Central memory CD8-positive, alpha-beta T cell (primary cell): Measurements from ENCODE around the gene AEBP1.

Source experiments
- ATAC-seq: fragments of 150-1000 bp; cut with Tn5 transposase; replicated peaks from 2 replicates; pipeline ENCODE4 v1.10.0; 2022; ENCODE audit warnings: mild to moderate bottlenecking, moderate FRiP score, moderate number of reproducible peaks; ENCODE audit not compliant: poor library complexity, severe bottlenecking; ENCODE audit errors: extremely low read depth
- DNase-seq, 2 donors: peaks; one replicate each; pipeline ENCODE4 v3.0.0; 2021; ENCODE audit warnings: low spot score in 2 of 2
- H3K27ac Mint-ChIP-seq: one replicate; pipeline ENCODE4 v1.8.0; 2022; ENCODE audit warnings: low read depth, mild to moderate bottlenecking, moderate library complexity, mixed read lengths
- H3K27me3 Mint-ChIP-seq: one replicate; pipeline ENCODE4 v1.8.0; 2022; ENCODE audit warnings: mixed read lengths
- H3K36me3 Mint-ChIP-seq: one replicate; pipeline ENCODE4 v1.8.0; 2022; ENCODE audit warnings: mild to moderate bottlenecking, moderate library complexity, mixed read lengths; ENCODE audit not compliant: insufficient read depth
- H3K4me1 Mint-ChIP-seq: one replicate; pipeline ENCODE4 v1.8.0; 2022; ENCODE audit warnings: mixed read lengths
- H3K4me3 Mint-ChIP-seq: one replicate; pipeline ENCODE4 v1.8.0; 2022; ENCODE audit warnings: mild to moderate bottlenecking, moderate library complexity, mixed read lengths
- H3K9me3 Mint-ChIP-seq: one replicate; pipeline ENCODE4 v1.8.0; 2022; ENCODE audit warnings: mixed read lengths

AEBP1 gene

DNA sequence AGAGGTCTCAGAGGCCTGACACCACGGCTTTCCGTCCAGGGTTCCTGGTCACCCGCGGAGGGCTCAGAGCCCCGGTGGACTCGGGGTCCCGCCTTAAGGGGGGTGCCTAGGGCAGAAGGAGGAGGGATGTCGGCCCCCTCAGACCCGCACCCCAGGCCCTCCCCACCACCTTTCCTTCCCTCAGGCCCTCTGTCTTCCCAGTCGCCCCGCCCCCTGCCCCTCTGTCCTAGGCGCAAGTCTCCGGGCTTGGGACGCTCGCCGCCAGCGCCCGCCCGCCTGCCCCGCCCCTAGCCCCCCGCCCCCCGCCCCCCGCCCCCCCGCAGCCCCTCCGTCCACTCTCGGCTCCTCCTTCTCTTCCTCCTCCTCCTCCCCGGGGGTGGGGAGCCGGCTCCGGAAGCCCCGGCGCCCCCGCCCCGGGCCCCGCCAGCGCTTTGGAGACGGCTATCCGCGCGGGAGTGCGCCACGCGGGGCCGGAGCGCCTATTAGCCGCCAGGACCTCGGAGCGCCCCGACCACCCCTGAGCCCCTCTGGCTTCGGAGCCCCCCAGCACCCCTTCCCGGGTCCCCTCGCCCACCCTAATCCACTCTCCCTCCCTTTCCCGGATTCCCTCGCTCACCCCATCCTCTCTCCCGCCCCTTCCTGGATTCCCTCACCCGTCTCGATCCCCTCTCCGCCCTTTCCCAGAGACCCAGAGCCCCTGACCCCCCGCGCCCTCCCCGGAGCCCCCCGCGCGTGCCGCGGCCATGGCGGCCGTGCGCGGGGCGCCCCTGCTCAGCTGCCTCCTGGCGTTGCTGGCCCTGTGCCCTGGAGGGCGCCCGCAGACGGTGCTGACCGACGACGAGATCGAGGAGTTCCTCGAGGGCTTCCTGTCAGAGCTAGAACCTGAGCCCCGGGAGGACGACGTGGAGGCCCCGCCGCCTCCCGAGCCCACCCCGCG is at the start of gene AEBP1:
Gene AEBP1 (plus strand): TSS at position 423 of the 937 bp plus-strand sequence. CDS start 321 bp downstream, at position 744.
- peaks cover 2% of the 10 kb centered on the region for H3K36me3 Mint-ChIP-seq
- H3K4me3 Mint-ChIP-seq: peak within 1 kb of the TSS; percentile 60
- H3K9me3 Mint-ChIP-seq: no peaks in the 10 kb centered on the region
- H3K27ac Mint-ChIP-seq: no peak within 1 kb of the TSS
- peak; percentile 33 for ATAC-seq
- no peaks in the 10 kb centered on the region for H3K4me1 Mint-ChIP-seq
- DNase-seq: no peak
- H3K27me3 Mint-ChIP-seq: peaks cover 46% of the 10 kb centered on the region

DNA sequence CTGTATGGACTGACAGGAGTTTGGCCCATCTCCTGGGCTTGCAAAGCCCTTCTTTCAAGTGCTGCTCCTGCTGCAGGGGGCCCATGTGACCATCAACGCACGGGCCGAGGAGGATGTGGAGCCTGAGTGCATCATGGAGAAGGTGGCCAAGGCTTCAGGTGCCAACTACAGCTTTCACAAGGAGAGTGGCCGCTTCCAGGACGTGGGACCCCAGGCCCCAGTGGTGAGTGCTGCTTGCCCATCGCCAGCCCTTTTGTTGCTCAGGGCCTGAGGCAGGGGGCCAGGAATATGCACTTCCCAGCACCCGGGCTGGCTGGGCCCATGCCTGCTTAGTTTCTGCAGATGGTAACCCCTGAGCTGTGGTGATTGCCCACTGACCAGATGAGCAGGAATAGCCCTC is 47.5 kb upstream of the AEBP1 start:
- no peak for DNase-seq
- ATAC-seq: no peak
- Mint-ChIP-seq H3K4me1 (peaks cover 27% of the 10 kb centered on the region), H3K27ac (no peak overlapping the region), H3K27me3 (no peaks in the 10 kb centered on the region), H3K9me3 (no peaks in the 10 kb centered on the region), H3K4me3 (no peak overlapping the region), H3K36me3 (peaks cover 58% of the 10 kb centered on the region)

DNA sequence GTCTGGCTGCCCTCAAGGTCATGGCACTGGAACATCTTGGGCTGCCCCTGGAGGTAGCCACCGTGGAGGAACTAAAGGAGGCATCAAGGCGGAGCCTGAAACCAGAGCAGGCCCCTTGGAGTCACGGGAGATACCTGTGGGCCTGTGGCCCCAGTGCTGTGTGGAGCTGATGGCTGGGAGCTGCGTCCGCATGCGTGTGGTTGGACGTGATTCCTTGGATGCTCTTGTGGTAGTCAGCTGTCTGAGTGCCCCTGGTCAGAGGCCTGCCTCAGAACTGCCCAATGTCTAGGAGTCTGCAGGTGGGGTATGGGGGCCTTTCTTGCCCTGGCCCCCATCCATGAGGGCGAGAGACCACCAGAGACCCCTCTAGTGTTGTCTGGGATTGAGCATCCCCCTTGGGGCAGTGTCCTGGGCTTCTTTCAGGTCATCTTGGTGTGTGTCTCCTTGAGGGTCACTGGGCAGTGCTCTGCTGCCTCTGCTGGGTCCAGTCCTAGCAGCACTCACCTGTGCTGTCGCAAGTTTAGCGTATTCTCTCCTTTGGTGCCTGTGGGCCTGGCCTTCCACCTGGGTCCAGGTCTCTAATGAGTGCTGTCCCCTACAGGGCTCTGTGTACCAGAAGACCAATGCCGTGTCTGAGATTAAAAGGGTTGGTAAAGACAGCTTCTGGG is 46.8 kb upstream of the AEBP1 start:
- Mint-ChIP-seq H3K36me3 (peaks cover 52% of the 10 kb centered on the region), H3K9me3 (no peaks in the 10 kb centered on the region), H3K4me1 (peaks cover 27% of the 10 kb centered on the region), H3K27me3 (no peaks in the 10 kb centered on the region), H3K4me3 (no peak overlapping the region), H3K27ac (no peak overlapping the region)
- DNase-seq (no peak), ATAC-seq (no peak)

DNA sequence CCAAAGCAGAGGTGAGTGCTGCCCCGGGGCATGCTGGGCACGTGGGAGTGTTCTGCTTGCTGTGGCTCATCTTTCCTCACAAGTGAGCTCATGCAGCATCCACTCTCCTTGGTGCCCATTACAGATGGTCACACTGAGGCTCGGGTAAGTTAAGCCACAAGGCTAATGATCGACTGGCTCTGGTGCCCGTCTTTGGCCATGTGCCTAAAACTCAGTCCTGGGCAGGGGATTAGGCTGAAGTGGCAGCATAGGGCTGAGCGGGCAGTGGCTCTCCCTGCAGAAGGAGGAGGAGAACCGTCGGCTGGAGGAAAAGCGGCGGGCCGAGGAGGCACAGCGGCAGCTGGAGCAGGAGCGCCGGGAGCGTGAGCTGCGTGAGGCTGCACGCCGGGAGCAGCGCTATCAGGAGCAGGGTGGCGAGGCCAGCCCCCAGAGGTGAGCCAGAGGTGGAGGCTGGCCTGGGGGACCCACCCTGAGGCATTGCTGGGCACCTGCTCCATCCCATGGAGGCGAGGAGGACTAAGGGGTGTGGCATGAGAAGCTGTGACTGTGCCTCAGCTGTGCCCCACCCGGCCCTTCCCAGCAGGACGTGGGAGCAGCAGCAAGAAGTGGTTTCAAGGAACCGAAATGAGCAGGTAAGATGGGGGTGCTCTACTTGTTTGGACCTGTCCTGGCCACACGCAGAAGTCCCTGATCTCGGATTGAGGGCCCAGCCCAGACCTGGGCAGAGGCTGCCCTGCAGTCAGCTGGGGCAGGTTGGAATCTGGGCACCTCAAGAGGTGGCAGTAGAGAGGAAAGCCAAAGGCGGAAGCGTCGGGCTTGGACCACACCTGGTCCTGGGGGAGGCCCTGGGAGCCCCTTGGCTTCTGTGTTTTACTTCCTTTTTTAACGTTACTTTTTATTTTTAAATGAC is 46.0 kb upstream of the AEBP1 start:
- Mint-ChIP-seq H3K9me3 (no peaks in the 10 kb centered on the region), H3K27me3 (no peaks in the 10 kb centered on the region), H3K27ac (no peak overlapping the region), H3K4me3 (no peak overlapping the region), H3K4me1 (peaks cover 27% of the 10 kb centered on the region), H3K36me3 (peaks cover 44% of the 10 kb centered on the region)
- ATAC-seq (no peak), DNase-seq (no peak)

DNA sequence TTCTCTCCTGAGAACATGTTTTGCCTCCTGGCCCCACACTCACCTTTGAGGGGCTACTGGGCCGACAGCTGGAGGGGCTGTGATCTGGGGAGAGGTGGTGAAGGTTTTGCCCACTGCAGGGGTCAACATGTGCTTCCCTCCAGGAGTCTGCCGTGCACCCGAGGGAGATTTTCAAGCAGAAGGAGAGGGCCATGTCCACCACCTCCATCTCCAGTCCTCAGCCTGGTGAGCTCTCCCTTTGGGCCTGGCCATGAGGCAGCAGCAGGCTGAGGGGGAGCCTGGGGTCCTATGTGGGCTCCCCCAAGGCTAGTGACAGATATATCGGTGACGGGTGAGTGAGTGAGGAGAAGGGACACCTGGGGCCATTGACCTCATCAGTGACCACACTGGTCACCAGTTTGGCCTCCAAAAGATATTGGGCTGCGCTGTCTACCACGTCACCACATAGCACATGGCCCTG is 45.4 kb upstream of the AEBP1 start:
- H3K4me1 Mint-ChIP-seq: peaks cover 27% of the 10 kb centered on the region
- DNase-seq: no peak
- no peak for ATAC-seq
- H3K27me3 Mint-ChIP-seq: no peaks in the 10 kb centered on the region
- H3K4me3 Mint-ChIP-seq: no peak overlapping the region
- H3K27ac Mint-ChIP-seq: no peak overlapping the region
- H3K9me3 Mint-ChIP-seq: no peaks in the 10 kb centered on the region
- peaks cover 42% of the 10 kb centered on the region for H3K36me3 Mint-ChIP-seq

DNA sequence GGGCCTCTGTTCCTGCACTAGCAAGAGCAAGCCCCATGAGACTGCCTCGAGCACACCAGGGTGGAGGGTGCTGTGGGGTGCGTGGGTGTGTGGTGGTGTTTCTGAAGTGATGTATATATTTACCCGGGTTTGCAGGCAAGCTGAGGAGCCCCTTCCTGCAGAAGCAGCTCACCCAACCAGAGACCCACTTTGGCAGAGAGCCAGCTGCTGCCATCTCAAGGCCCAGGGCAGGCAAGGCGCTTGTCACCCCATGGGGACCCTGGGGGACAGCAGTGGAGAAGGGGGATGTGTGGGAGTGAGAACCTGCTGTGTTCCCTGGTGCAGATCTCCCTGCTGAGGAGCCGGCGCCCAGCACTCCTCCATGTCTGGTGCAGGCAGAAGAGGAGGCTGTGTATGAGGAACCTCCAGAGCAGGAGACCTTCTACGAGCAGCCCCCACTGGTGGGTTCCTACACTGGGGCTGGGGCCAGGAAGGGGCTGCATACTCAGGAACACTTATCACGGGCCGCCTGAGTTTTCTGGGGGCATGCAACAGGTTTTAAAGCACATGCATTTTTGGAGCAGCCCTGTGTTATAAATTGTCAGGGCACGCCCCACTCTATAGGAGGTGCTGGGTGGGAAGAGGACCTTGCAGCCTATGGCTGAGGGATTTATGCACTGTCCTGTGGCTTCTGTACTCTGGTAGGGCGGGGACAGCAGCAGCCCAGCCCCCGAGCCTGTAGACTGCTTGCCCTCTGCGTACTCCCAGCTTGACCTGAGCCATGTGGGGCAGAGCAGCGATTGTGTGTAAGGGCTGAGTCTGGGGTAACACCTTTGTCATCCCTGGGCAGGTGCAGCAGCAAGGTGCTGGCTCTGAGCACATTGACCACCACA is 44.7 kb upstream of the AEBP1 start:
- DNase-seq (no peak), ATAC-seq (no peak)
- Mint-ChIP-seq H3K4me3 (no peak overlapping the region), H3K27me3 (no peaks in the 10 kb centered on the region), H3K36me3 (peaks cover 37% of the 10 kb centered on the region), H3K4me1 (peaks cover 27% of the 10 kb centered on the region), H3K27ac (no peak overlapping the region), H3K9me3 (no peaks in the 10 kb centered on the region)

DNA sequence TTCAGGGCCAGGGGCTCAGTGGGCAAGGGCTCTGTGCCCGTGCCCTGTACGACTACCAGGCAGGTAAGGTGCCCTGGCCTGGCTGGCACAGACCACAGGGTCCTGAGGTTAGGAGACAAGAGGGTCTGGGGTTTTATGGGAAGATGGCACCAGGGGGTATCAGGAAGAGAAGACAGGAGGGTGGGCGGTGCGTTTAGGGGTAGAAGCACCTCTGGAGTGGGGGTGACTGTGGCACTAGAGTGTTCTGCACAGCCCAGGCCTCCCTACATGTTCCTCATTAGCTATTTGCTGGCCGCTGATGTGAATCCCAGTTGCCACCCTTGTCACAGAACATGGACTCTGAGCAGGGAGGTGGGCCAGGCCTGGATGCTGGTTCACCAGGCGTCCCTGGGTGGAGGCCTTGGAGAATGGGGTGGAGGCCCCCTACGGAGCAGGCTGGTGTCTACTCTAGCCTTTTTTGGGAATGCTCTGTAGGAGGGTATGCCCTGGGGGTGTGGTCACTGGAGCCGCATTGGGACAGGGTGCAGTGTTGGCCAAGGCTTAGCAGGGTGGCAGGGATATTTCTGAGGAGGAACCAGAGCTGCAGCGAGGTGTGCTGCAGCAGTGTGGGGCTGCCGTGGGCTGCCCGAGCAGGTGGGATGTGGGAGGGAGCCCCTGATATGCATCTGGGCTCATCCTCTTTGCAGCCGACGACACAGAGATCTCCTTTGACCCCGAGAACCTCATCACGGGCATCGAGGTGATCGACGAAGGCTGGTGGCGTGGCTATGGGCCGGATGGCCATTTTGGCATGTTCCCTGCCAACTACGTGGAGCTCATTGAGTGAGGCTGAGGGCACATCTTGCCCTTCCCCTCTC is 43.8 kb upstream of the AEBP1 start:
- Mint-ChIP-seq H3K4me3 (no peak overlapping the region), H3K36me3 (peaks cover 32% of the 10 kb centered on the region), H3K27ac (no peak overlapping the region), H3K4me1 (peaks cover 25% of the 10 kb centered on the region), H3K27me3 (no peaks in the 10 kb centered on the region), H3K9me3 (no peaks in the 10 kb centered on the region)
- ATAC-seq: no peak
- DNase-seq: no peak

DNA sequence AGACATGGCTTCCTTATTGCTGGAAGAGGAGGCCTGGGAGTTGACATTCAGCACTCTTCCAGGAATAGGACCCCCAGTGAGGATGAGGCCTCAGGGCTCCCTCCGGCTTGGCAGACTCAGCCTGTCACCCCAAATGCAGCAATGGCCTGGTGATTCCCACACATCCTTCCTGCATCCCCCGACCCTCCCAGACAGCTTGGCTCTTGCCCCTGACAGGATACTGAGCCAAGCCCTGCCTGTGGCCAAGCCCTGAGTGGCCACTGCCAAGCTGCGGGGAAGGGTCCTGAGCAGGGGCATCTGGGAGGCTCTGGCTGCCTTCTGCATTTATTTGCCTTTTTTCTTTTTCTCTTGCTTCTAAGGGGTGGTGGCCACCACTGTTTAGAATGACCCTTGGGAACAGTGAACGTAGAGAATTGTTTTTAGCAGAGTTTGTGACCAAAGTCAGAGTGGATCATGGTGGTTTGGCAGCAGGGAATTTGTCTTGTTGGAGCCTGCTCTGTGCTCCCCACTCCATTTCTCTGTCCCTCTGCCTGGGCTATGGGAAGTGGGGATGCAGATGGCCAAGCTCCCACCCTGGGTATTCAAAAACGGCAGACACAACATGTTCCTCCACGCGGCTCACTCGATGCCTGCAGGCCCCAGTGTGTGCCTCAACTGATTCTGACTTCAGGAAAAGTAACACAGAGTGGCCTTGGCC is 43.0 kb upstream of the AEBP1 start:
- H3K4me3 Mint-ChIP-seq: no peak overlapping the region
- DNase-seq: no peak
- peaks cover 27% of the 10 kb centered on the region for H3K36me3 Mint-ChIP-seq
- no peaks in the 10 kb centered on the region for H3K27me3 Mint-ChIP-seq
- no peaks in the 10 kb centered on the region for H3K9me3 Mint-ChIP-seq
- H3K27ac Mint-ChIP-seq: no peak overlapping the region
- no peak for ATAC-seq
- peaks cover 29% of the 10 kb centered on the region for H3K4me1 Mint-ChIP-seq

DNA sequence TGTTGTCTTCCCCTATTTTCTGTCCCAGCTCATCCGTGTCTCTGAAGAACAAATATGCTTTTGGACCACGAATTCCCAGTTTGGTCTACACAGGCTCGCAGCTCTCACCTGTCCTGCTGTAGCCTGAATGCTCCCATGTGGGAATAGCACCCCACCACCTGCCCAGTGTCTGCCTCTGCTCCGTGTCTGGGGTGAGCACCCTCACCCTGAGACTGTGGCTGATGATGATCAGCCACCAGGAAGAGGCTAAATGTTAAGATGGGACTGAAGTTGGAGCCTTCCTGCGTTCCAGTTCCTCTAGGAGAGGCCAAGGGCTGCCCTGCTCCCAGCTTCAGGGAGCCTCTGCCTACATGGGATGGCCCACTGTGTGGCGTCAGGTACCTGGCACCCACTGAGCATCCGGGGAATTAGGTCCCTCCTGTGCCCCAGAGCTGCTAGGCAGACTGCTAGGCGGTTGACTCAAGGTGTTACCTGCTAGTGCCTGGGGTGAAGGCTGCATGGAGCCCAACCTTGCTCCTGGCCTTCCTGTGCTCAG is 42.4 kb upstream of the AEBP1 start:
- no peak for DNase-seq
- H3K36me3 Mint-ChIP-seq: peaks cover 24% of the 10 kb centered on the region
- no peak overlapping the region for H3K27ac Mint-ChIP-seq
- no peaks in the 10 kb centered on the region for H3K9me3 Mint-ChIP-seq
- no peak overlapping the region for H3K4me3 Mint-ChIP-seq
- no peak for ATAC-seq
- peaks cover 27% of the 10 kb centered on the region for H3K4me1 Mint-ChIP-seq
- H3K27me3 Mint-ChIP-seq: no peaks in the 10 kb centered on the region

DNA sequence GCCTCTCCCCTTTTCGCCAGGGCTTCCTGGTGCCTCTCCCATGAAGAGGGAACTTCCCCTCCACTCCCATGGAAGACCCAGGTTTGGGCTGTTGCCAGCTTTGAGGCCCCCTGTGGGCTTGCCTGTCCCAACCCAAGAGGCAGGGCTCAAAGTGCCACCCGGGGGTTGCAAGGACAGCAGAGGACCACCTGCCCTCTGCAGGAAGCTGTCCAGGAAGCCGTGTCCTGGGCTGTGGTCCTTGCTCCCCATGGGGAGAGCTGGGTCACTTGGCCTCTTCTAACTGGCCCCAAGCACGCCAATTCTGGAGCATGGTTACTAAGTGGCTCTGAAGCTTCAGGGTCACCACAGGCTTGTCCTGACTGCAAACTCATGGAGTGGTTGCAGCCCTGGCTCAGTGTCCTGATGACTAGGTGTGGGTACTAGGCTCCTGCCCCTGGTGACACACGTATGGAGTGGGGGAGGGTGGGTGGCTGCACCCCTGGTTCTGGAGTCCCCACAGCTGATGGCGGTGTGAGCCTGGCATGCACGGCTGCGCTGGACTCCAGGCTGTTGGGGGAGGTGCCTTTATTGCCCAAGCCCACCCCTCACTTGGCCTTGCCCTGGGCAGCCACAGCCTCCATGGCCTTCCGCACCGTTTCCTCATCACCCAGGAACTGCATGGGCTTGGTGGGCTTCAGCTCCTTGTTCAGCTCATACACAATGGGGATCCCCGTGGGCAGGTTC is 41.8 kb upstream of the AEBP1 start:
- Mint-ChIP-seq H3K4me1 (peaks cover 31% of the 10 kb centered on the region), H3K27me3 (no peaks in the 10 kb centered on the region), H3K36me3 (peaks cover 20% of the 10 kb centered on the region), H3K9me3 (no peaks in the 10 kb centered on the region), H3K4me3 (no peak overlapping the region), H3K27ac (no peak overlapping the region)
- DNase-seq: no peak
- no peak for ATAC-seq
